HG03095 (cell line): Measurements from ENCODE around the gene OR52K1.
"Not testable (repeated sequence)": the region's sequence is repeated elsewhere in the genome, so short reads cannot be mapped to it uniquely, and the experiment has no call there.

ENCODE experiments used
- ATAC-seq: cut with Tn5 transposase; IDR thresholded peaks from one replicate; pipeline ENCODE4 v1.9.1; 2021; ENCODE audit warnings: moderate library complexity; ENCODE audit not compliant: unreplicated experiment

Gene OR52K1

GRCh38 chr11:4491405-4491804 is 9.0 kb downstream of the OR52K1 start:
- not testable (repeated sequence) for ATAC-seq

- ATAC-seq, result no peak
These were observed 9.6 kb downstream of the OR52K1 start for GRCh38 chr11:4491878-4492606.

GRCh38 chr11:4493480-4493818 is 11.0 kb downstream of the OR52K1 start:
- no peak for ATAC-seq

- ATAC-seq, result no peak
These were observed 13.0 kb downstream of the OR52K1 start for GRCh38 chr11:4495487-4495886.

- no peak for ATAC-seq
These were observed 13.5 kb downstream of the OR52K1 start for GRCh38 chr11:4495986-4496385.

GRCh38 chr11:4496557-4497248 is 14.3 kb downstream of the OR52K1 start:
- no peak for ATAC-seq

- no peak for ATAC-seq
These were observed 26.4 kb downstream of the OR52K1 start for GRCh38 chr11:4508886-4509285.

GRCh38 chr11:4511282-4512245 is 29.1 kb downstream of the OR52K1 start:
- no peak for ATAC-seq

- ATAC-seq, result no peak
These were observed 31.8 kb downstream of the OR52K1 start for GRCh38 chr11:4514196-4514595.

GRCh38 chr11:4522339-4522738 is 39.9 kb downstream of the OR52K1 start:
- ATAC-seq, result no peak

GRCh38 chr11:4522752-4523151 is 40.3 kb downstream of the OR52K1 start:
- ATAC-seq, result no peak

- ATAC-seq, result no peak
These were observed 41.2 kb downstream of the OR52K1 start for GRCh38 chr11:4523666-4524065.

GRCh38 chr11:4527926-4528325 is 45.5 kb downstream of the OR52K1 start:
- ATAC-seq, result no peak

- ATAC-seq, result not testable (repeated sequence)
These were observed 49.2 kb downstream of the OR52K1 start for GRCh38 chr11:4531686-4532085.

GRCh38 chr11:4539603-4540219 is 57.3 kb downstream of the OR52K1 start:
- no peak for ATAC-seq

GRCh38 chr11:4541071-4541470 is 58.6 kb downstream of the OR52K1 start:
- ATAC-seq, result no peak
